Adrenal gland (tissue), 12 donors: ENCODE measurements around the gene MVB12B. TPM values are rescaled to one million over a fixed set of nuclear protein-coding genes. Genes with fewer than 3 reads are reported as not detected.
A peak's percentile ranks its signal among the peaks of the same experiment; 100 is the strongest.

ENCODE experiments used
- DNase-seq, 7 donors: peaks; one replicate each; pipeline ENCODE4 v3.0.0-alpha.2; 2019 to 2020
- H3K27ac ChIP-seq, 5 donors: fragments of 200-600 bp; sonication (generic) in 4 of 5; 1 replicate in 3 of 5; 2 replicates in 2 of 5; pipeline versions ENCODE4 v1.5.1 to v1.8.0; 2016 to 2020; ENCODE audit warnings: mild to moderate bottlenecking in 1 of 5
- H3K27me3 ChIP-seq: fragments of 200-600 bp; 2 replicates; pipeline ENCODE4 v1.8.0; 2021
- H3K36me3 ChIP-seq, 2 donors: fragments of 200-600 bp; replicated peaks in 1 of 2; 1 replicate in 1 of 2; 2 replicates in 1 of 2; pipeline versions ENCODE4 v1.5.1 to v1.8.0; 2018 to 2022
- H3K4me1 ChIP-seq, 2 donors: fragments of 200-600 bp; replicated peaks in 1 of 2; 1 replicate in 1 of 2; 2 replicates in 1 of 2; pipeline versions ENCODE4 v1.5.1 to v1.8.0; 2018 to 2021
- H3K4me3 ChIP-seq, 4 donors: fragments of 200-600 bp; sonication (generic) in 3 of 4; one replicate each; pipeline ENCODE4 v1.5.1; 2016 to 2018
- H3K9me3 ChIP-seq, 3 donors: fragments of 200-600 bp; sonication (generic) in 1 of 3; replicated peaks in 1 of 3; 1 replicate in 2 of 3; 2 replicates in 1 of 3; pipeline versions ENCODE4 v1.5.1 to v1.8.0; 2016 to 2021
- POLR2A ChIP-seq, 2 donors: fragments of 450-650 bp; IDR thresholded peaks; one replicate each; pipeline ENCODE4 v1.6.1; 2017; ENCODE audit warnings: antibody characterized with exemption in 2 of 2, mild to moderate bottlenecking in 2 of 2, moderate library complexity in 1 of 2
- WGBS, 4 donors: extraction: QIAGEN DNeasy Blood & Tissue Kit in 2 of 4; methylation state at CpG; one replicate each; pipeline versions ENCODE4 v1.1.5 to v1.1.7; 2013 to 2017; 5-methylcytosine and 5-hydroxymethylcytosine counted together
- intact Hi-C, 2 donors: fragments of 100-400 bp; cut with DNase I; formaldehyde crosslinking; loops; one replicate each; pipeline versions ENCODE4 v1.14.1 to v1.15.0; 2022 to 2023
- polyA plus RNA-seq, 3 donors: library from polyadenylated mRNA; stranded (reverse); fragments of 200-250 nt in 2 of 3; fragments of 350-450 nt in 1 of 3; fragmentation: Illumina TruSeq in 1 of 3; extraction: RNeasy Lipid Tissue Mini Kit (QIAGEN cat#74804) in 1 of 3; gene quantifications; one replicate each; pipeline ENCODE4 v1.2.3, GENCODE V29; 2013 to 2014
- total RNA-seq, 9 donors: library from RNA; depleted of rRNA in 4 of 9; stranded (reverse); fragments of >200 nt in 4 of 9; fragments of 120-200 nt in 1 of 9; fragmentation: NEBNext Ultra II Directional in 1 of 9; extraction: Animal tissue kit (Norgen Biotek cat#: 25700) in 1 of 9; gene quantifications; one replicate each; pipeline versions ENCODE4 v1.1.0 to v1.2.4, GENCODE V29; 2013 to 2023
- TF ChIP-seq, protein P1 (sequence below), 6 experiments: fragments of 450-650 bp in 4 of 6; fragments of 200-600 bp in 2 of 6; sonication (generic) in 1 of 6; IDR thresholded peaks; 1 replicate in 5 of 6; 2 replicates in 1 of 6; pipeline versions ENCODE4 v1.5.1 to v1.8.0; 2016 to 2021; ENCODE audit warnings: antibody characterized with exemption in 6 of 6, mild to moderate bottlenecking in 2 of 6, moderate library complexity in 1 of 6
- donor health status: healthy with polysubstance abuse.
- donor health status: Bipolar disorder and iron deficiency.
- donor health status: DM: yes; HTN: yes; CAD: no.
- donor health status: DM: no; HTN: no; CAD: no.
- donor health status: DM: no; HTN: no; CAD: no.
- donor health status: DM: yes; HTN: yes; CAD: no.

The MVB12B gene
- total and polyA plus RNA-seq, 12 donors = 3.7 to 20.5 (median 12.8) TPM

DNA sequence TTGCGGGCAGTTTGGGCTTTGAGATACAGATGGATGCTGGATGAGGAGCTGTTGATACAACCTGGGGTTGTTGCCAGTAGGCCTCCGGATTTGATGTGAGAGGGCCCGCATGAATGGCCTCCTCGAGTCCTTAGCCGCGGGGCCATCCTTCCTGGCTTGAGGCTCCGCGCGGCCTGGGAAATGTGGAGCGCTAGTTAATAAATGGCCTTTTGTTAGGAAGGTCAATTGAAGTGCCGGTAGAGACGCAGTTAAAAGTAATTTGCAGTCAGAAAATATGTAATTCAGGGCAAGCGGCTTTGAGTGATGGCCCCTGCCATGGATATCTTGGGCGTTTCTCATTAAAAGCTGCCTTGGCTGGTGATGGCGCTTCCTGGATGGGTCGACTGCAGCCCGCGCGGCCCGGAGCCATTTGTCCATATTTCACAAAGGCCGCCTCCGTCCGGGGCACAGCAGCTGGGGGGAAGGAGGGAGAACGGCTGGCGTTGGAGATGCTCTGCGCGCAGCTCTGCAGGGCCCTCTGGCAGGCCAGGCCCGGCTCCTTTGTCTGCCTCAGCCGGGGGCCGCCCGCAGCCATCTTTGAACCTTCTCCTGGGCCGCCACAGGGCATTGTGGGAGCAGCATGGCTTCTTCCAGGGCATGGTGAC, 11.2 kb downstream of the MVB12B start:
- 82 to 89% (median 83%) methylated on average over 25 to 32 of the region's 32 CpGs for WGBS, 4 donors
- Histone ChIP-seq H3K4me1 (peaks cover 0 to 35% of the 10 kb centered on the region in 2 donors), H3K36me3 (peaks cover 0 to 13% of the 10 kb centered on the region in 2 donors), H3K9me3 (no peaks in the 10 kb centered on the region), H3K27ac (peak overlapping the region in 2 of 5 donors; percentile 10 to 12), H3K4me3 (no peak overlapping the region), H3K27me3 (no peaks in the 10 kb centered on the region)
- intact Hi-C loops = loop anchor here in 1 of 2 donors (10.0 kb wide), 1 partner anchor 47 kb away; no protein-coding TSS in a partner anchor
- TF ChIP-seq, protein P1, sequence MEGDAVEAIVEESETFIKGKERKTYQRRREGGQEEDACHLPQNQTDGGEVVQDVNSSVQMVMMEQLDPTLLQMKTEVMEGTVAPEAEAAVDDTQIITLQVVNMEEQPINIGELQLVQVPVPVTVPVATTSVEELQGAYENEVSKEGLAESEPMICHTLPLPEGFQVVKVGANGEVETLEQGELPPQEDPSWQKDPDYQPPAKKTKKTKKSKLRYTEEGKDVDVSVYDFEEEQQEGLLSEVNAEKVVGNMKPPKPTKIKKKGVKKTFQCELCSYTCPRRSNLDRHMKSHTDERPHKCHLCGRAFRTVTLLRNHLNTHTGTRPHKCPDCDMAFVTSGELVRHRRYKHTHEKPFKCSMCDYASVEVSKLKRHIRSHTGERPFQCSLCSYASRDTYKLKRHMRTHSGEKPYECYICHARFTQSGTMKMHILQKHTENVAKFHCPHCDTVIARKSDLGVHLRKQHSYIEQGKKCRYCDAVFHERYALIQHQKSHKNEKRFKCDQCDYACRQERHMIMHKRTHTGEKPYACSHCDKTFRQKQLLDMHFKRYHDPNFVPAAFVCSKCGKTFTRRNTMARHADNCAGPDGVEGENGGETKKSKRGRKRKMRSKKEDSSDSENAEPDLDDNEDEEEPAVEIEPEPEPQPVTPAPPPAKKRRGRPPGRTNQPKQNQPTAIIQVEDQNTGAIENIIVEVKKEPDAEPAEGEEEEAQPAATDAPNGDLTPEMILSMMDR (IDR thresholded peaks at IDR 0.05) = no peak
- no peak for TF ChIP-seq POLR2A (IDR thresholded peaks at IDR 0.05)
- no peak for DNase-seq

DNA sequence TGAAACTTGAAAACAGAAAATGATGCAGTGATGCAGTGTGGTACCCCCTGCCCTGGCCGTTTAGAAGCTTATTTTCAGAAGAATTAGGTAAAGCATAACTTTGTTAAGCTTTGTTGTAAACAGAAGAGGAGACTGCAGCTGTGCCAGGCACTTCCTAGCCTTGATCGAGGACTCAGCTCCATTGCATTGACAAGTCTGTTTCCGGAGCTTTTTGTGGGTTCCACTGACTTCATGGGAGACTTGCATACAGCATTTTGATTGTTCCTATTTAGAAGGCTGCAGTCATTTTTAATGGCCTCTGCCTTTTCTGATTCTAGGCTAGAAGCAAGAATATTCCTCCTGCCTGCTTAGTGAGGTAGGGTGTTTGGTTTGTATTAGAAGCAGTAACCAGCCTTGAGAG, 12.3 kb downstream of the MVB12B start:
- Histone ChIP-seq H3K4me1 (peaks cover 0 to 33% of the 10 kb centered on the region in 2 donors), H3K27me3 (no peaks in the 10 kb centered on the region), H3K9me3 (no peaks in the 10 kb centered on the region), H3K36me3 (peaks cover 0 to 13% of the 10 kb centered on the region in 2 donors), H3K4me3 (no peak overlapping the region), H3K27ac (peak overlapping the region in 1 of 5 donors; percentile 13)
- TF ChIP-seq POLR2A (IDR thresholded peaks at IDR 0.05) = no peak
- TF ChIP-seq, protein P1 (IDR thresholded peaks at IDR 0.05) = no peak
- DNase-seq = no peak
- intact Hi-C loops = loop anchor here in 1 of 2 donors (10.0 kb wide), 1 partner anchor 46 kb away; no protein-coding TSS in a partner anchor
- WGBS, 4 donors = 43 to 48% (median 46%) methylated on average over 3 of the region's 3 CpGs

- no peak for DNase-seq
- intact Hi-C loops = no loop called here
- H3K9me3 ChIP-seq = no peaks in the 10 kb centered on the region
- TF ChIP-seq POLR2A (IDR thresholded peaks at IDR 0.05) = no peak
- TF ChIP-seq, protein P1 (IDR thresholded peaks at IDR 0.05) = no peak
- peaks cover 0 to 13% of the 10 kb centered on the region in 2 donors for H3K36me3 ChIP-seq
- H3K27ac ChIP-seq = no peak overlapping the region
- WGBS, 4 donors = 89 to 92% (median 90%) methylated on average over 4 of the region's 4 CpGs
- H3K4me1 ChIP-seq = peaks cover 0 to 17% of the 10 kb centered on the region in 2 donors
- no peaks in the 10 kb centered on the region for H3K27me3 ChIP-seq
- H3K4me3 ChIP-seq = no peak overlapping the region
Observed at GRCh38 chr9:126341426-126341825, 14.8 kb downstream of the MVB12B start.

DNA sequence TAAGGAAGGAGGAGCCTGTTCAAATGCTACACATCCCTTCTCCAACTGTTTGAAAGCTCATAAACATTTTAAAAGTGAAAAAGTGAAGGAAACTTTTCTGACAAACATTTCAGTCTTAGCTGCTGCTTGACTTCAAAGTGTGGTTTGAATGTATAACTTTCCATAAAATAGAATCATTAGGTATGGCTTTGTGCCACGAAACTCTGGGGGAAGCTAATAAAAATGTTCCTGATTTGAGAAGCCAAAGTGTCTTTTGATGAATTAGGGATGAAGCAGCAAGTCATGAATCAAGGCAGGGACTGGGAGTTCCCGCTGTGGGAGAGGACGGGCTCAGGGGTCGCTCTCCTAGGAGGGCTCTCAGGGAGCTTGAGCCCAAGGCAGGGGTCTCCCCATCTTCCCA, 15.3 kb downstream of the MVB12B start:
- Histone ChIP-seq H3K4me3 (no peak overlapping the region), H3K36me3 (peaks cover 0 to 13% of the 10 kb centered on the region in 2 donors), H3K4me1 (peaks cover 0 to 15% of the 10 kb centered on the region in 2 donors), H3K27ac (no peak overlapping the region), H3K9me3 (no peaks in the 10 kb centered on the region), H3K27me3 (no peaks in the 10 kb centered on the region)
- DNase-seq = no peak
- TF ChIP-seq POLR2A (IDR thresholded peaks at IDR 0.05) = no peak
- intact Hi-C loops = no loop called here
- WGBS, 4 donors = 89 to 96% (median 96%) methylated on average over 4 of the region's 4 CpGs

DNA sequence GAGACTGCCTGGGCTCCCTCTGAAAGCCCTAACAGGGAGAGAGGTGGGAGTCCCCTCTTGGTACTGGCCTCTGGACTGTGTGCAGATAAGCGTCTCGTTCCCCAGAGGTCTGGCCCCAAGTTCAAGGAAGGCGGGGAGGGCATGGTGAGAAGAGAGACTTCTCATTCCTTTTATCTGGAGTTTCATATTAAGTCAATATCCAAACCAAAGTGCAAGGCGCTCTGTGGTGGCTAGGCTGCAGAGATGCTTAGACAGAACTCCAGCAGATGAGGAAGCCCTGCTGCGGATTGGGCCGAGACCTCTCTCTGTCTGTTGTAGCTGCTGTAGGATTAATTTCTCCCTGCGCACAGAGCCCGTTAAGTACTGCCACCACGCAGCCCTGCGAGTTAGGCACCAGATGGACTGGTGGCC, 16.0 kb downstream of the MVB12B start:
- Histone ChIP-seq H3K27me3 (no peaks in the 10 kb centered on the region), H3K9me3 (no peaks in the 10 kb centered on the region), H3K4me1 (peaks cover 0 to 21% of the 10 kb centered on the region in 2 donors), H3K4me3 (no peak overlapping the region), H3K36me3 (peaks cover 0 to 13% of the 10 kb centered on the region in 2 donors), H3K27ac (no peak overlapping the region)
- intact Hi-C loops = no loop called here
- TF ChIP-seq POLR2A (IDR thresholded peaks at IDR 0.05) = no peak
- TF ChIP-seq, protein P1 (IDR thresholded peaks at IDR 0.05) = no peak
- WGBS, 4 donors = 84 to 90% (median 86%) methylated on average over 9 to 10 of the region's 10 CpGs
- DNase-seq = no peak
